CD4-positive, alpha-beta T cell treated with Interleukin-4 for 1 hour (primary cell): Measurements from ENCODE around the gene COL7A1.

Experiments
- DNase-seq, 2 donors: peaks; one replicate each; pipeline ENCODE4 v3.0.0-alpha.2; 2020 to 2022

Gene COL7A1

GRCh38 chr3:48617559-48617958 lies 22.4 kb upstream of the COL7A1 start:
- DNase-seq = no peak

GRCh38 chr3:48614044-48614443 lies 18.9 kb upstream of the COL7A1 start:
- peak in 1 of 2 donors; percentile 22 for DNase-seq

GRCh38 chr3:48612309-48612708 lies 17.2 kb upstream of the COL7A1 start:
- no peak for DNase-seq

- peak; percentile 94 for DNase-seq
These were observed 14.2 kb upstream of the COL7A1 start, which contains the start of gene UQCRC1 for GRCh38 chr3:48609088-48610005. TSS of gene UQCRC1 (minus strand) at chr3:48609646. CDS start at chr3:48609620, 26 bp downstream.

- no peak for DNase-seq
These were observed 12.4 kb upstream of the COL7A1 start for GRCh38 chr3:48607519-48607918.

GRCh38 chr3:48601622-48601994 lies 6.5 kb upstream of the COL7A1 start:
- DNase-seq = no peak

- DNase-seq = no peak
These were observed 5.8 kb upstream of the COL7A1 start for GRCh38 chr3:48600711-48601621.

- DNase-seq = no peak
These were observed 4.6 kb upstream of the COL7A1 start for GRCh38 chr3:48599509-48600285.

GRCh38 chr3:48599077-48599501 lies 4.0 kb upstream of the COL7A1 start:
- no peak for DNase-seq

GRCh38 chr3:48598323-48599076 lies 3.4 kb upstream of the COL7A1 start:
- no peak for DNase-seq

- no peak for DNase-seq
These were observed 2.3 kb upstream of the COL7A1 start for GRCh38 chr3:48597408-48597800.

- DNase-seq = no peak
These were observed 1.7 kb upstream of the COL7A1 start for GRCh38 chr3:48596676-48597407.

GRCh38 chr3:48596157-48596556 lies 1.0 kb upstream of the COL7A1 start:
- DNase-seq = no peak

- DNase-seq = peak in 1 of 2 donors; percentile 26
These were observed 495 bp upstream of the COL7A1 start for GRCh38 chr3:48595526-48596121.

GRCh38 chr3:48594417-48595049 lies 596 bp downstream of the COL7A1 start:
- no peak for DNase-seq

GRCh38 chr3:48593337-48593736 lies 1.8 kb downstream of the COL7A1 start:
- DNase-seq = no peak

GRCh38 chr3:48592519-48593087 lies 2.5 kb downstream of the COL7A1 start:
- DNase-seq = no peak

- no peak for DNase-seq
These were observed 3.1 kb downstream of the COL7A1 start for GRCh38 chr3:48591886-48592518.

GRCh38 chr3:48591436-48591835 lies 3.7 kb downstream of the COL7A1 start:
- DNase-seq = no peak
